Fibroblast of skin of back (primary cell): ENCODE measurements around the gene ANKRD26. TPM values are rescaled to one million over a fixed set of nuclear protein-coding genes. Genes with fewer than 3 reads are reported as not detected.
"Not testable (repeated sequence)": the region's sequence is repeated elsewhere in the genome, so short reads cannot be mapped to it uniquely, and the experiment has no call there.

Source experiments
- DNase-seq: peaks from one replicate; pipeline ENCODE4 v3.0.0-alpha.2; 2013
- polyA plus RNA-seq, 2 experiments: library from polyadenylated mRNA; unstranded; fragments of 120-200 nt; gene quantifications; one replicate each; pipeline ENCODE4 v1.2.1, GENCODE V29; 2013; ENCODE audit not compliant: insufficient read length in 2 of 2

ANKRD26 gene
- polyA plus RNA-seq (2013, experiment 1 of 2; ENCODE audit: insufficient read length), result 5.4 TPM
- polyA plus RNA-seq (2013, experiment 2 of 2; ENCODE audit: insufficient read length), result 5.3 TPM

DNA sequence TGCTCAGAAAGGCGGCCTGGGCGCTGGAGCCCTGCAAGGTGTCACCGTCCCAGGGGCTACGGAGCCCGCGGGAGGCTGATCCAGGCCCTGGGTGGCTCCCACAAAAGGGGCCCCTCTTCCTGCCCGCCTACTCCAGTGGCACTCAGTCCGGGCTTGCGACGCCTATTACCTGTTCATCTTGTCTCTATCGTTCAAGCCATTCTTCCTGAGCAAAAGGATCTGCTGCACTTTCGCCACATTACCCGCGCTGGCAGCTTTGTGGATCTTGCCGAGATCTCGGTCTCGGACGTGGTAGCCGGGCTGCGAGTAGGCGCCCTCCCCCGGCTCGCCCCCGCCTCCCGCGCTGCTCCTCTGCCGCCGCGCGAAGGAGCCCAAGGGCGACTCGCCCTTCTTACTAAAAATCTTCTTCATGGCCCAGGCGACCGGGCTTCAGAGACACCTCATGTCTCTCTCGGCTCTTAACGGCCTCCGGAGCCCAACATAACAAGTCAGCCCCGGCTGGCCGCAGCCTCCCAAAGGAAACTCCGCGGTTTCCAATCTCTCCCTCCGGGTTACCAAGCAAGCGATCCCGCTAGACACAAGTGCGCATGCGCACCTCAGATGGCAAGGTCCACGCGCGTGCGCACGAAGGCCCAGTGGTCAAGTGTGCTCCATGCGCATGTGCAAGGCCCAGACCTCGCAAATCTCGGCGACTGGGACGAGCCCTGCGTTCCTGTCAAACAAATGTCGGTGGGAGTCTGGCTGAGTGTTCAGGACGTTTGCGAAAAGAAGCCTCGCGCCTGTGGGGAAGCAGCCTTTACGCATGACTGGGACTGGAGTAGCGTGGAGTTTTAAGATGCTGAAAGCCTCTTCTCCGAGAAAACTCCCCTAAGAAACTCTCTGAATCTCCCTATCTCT, at the start of gene ANKRD26:
Gene ANKRD26 (minus strand): TSS at position 579 of the 897 bp plus-strand sequence. CDS start 168 bp downstream, at position 411.
- DNase-seq, result peak; percentile 96

GRCh38 chr10:27147701-27148100, 47.4 kb upstream of the ANKRD26 start:
- DNase-seq, result no peak

- DNase-seq, result no peak
These were observed 45.6 kb upstream of the ANKRD26 start for GRCh38 chr10:27145937-27146336.

GRCh38 chr10:27143686-27144085, 43.4 kb upstream of the ANKRD26 start:
- DNase-seq, result no peak

DNA sequence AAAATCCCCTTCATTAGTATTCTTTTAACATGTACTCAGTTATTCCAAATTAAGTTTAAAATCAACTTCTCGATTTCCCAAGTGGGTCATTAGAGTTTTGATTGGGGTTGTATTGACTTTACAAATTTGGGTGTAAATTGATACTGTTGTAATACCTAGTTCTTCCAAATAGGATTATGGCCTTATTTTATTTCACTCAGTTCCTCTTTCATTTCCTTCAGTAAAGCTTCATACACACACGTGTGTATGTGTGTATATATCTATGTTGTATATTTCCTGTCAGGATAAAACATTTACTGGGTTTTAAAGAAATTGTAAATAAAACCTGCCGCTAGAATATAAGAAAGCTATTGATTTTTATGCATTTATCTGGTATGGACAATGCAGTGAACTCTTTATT, 38.0 kb upstream of the ANKRD26 start:
- DNase-seq, result no peak

GRCh38 chr10:27134371-27134770, 34.1 kb upstream of the ANKRD26 start:
- DNase-seq, result no peak

GRCh38 chr10:27108165-27108564, 7.9 kb upstream of the ANKRD26 start:
- DNase-seq, result no peak

DNA sequence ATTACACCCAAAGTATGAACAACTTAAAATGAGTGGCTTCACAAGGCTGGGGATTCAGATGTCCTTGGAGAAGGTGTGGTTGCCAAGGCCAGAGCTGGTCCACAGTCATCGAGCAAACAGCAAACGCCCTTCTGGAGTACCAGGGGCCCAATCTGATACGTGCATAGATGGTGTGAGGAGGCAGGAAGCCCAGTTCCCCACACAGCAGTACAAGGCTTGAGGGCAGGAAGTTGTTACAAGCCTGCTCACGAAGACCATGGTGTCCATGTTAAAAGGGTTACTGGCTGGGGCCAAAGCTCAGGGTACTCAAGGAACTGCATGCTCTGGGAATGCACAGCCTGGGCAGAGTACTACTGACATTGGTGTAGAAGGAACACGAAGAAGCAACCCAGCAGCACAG, 4.6 kb upstream of the ANKRD26 start:
- DNase-seq, result no peak

DNA sequence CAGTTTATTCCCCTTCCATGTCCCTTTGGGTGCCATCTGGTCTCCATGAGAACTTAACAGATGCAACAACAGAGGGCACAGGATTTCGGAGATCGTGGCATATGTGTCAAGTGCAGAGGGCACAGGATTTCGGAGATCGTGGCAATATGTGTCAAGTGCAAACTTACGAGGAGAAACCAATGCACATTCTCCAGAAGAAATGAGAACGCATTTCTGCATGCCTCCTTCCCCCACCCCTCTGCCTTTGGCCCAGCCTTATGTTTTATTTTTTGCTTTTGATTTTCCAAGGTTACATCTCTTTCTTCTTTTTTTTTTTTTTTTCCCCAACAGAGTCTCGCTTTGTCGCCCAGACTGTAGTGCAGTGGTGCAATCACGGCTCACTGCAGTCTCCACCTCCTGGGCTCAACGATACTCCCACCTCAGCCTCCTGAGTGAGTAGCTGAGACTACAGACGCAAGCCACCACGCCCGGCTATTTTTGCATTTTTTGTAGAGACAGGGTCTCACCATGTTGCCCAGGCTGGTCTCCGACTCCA, 586 bp upstream of the ANKRD26 start:
- no peak for DNase-seq

DNA sequence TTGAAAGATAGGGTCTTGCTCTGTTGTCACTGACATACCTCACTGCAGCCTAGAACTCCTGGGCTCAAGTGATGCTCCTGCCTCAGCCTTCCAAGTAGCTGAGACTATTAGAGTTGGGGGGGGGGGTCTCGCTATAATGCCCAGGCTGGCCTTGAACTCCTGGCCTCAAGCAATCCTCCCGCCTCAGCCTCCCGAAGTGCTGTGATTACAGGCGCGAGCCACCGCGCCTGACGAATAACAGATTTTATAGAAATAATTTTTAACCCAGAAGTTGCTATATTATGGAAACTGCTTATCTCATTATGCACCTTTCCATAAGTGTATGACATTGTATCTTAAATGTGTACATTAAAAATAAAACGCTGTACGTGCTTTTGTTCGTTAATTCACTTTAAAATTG, 846 bp downstream of the ANKRD26 start:
- DNase-seq, result no peak

DNA sequence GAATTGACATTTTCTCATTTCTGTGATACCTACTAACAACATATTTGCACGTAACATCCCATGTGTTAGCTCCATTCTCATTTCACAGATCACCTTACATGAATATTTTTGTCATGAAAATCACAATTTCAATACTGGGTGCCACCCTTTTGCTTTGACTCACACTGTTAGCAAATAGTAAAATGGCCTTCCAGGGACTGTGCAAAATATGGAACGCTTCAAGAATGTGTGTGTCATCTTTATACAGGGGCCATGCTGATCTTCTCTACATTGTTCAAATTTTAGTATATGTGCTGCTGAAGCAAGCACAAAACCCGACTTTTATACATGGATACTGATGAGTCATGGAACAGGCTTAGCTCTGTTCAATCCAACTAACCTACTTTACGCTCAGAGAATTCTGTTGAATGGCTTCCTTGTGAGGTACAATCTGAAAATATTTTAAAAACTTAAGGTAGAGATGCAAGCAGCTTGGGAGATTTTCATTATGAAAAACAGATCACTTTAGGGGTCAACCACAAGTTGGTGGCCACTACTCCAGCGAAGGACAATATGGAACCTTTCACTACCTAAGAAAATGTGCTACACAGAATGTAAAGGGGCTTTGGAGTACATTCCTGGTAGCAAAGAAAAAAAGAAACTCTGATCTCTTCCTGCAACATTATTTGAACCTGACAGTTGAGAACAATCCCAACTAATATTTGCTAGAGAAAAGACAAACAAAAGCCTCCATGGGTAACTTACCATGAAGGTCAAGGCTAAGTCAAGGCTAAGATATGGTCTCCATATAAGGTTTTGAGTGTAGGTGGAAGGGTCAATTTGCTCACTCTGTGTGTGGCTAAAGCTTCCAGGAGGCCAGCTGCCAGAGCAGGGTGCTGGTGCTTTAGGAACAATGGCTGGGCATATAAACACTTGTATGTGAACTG, 11.9 kb downstream of the ANKRD26 start:
- no peak for DNase-seq

DNA sequence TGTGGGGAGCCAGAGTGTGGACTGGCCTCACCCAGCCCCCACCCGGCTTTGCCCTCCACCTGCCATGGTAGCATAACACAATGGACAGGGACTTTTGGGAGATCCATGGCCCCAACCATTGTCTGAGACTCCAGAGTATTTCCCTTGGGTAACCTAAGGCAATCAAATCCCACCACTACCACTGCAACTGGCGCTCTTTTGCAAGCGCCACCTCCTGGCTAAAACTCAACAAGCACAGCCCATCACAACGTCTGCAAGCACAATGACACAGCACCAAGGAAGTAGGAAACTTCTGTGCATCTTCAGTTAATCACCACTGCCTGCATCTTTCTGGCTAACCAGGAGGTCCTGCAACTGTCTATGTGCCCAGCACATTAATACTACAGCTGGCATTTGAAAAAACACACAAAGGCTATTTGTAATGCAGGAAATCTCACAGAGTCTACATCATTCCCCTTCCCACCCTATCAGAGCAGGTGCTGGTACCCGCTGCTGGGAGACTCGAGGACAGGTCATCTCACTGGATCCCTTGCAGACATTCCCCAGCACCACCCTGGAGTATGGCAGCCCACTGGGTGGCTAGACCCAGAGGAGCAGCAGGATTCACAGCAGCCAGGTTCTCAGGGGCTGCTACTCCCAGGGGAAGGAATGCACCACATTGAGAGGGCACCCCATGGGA, 27.7 kb downstream of the ANKRD26 start:
- DNase-seq, result no peak

DNA sequence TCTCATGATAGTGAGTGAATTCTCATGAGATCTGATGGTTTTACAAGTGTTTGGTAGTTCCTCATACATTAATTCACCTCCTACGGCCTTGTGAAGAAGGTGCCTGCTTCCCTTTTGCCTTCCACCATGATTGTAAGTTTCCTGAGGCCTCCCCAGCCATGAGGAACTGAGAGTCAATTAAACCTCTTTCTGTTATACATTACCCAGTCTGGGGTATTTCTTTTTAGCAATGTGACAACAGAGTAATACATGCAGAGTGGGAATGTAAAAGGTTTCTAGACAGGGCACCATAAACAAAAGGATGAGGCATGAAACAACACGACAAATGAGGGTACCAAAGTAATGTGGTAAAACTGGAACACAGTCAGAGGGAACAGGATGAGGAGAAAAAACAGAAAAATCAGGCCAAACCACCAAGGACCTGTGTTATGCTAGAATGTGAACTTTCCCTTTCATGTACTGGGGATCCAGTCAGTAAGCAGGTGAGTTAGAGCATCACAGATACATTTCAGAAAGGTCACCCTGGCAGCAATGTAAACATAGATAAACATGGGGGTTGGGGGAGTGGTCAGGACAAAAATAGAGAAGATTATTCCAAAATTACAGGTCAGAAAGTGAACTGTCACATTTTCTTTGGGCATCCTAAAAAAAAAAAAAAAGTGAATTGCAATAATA, 31.9 kb downstream of the ANKRD26 start:
- no peak for DNase-seq

DNA sequence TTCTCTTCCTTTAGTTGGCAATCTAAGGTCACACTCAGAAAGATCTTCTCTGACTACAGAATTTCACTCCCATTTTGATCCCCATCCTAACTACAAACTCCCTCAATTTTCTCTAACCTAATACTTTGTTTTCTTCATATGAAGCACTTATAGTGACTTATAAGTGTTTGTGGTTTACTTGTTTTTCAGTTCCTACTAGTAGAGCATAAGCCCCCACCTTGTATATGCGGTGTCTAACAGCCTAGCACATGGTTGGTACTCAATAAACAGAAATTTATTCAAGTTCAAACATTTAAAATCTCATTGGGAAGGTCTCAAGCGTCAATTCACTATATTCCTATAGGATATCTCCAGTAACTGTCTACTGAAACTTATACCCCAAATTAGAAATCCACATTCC, 35.2 kb downstream of the ANKRD26 start:
- no peak for DNase-seq

DNA sequence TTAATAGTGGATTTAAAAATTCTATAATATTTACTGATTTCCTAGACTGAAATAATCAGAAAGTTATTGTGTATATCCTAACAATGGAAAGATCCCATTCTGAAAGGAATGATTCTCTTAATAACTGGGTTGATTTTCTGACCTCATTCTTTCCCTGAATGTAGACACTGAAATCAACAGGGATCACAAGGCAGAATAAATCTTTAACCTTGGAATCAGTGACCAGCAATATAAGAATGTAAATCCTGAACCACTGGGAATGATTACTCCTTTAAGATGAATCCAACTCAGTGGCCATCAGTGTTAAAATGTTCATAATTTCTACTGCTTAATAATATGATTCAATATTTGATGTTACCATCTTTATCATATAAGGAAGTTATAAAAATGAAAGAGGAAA, 47.6 kb downstream of the ANKRD26 start:
- DNase-seq, result no peak

- not testable (repeated sequence) for DNase-seq
These were observed 55.0 kb downstream of the ANKRD26 start for GRCh38 chr10:27045247-27045646.

- peak; percentile 19 for DNase-seq
These were observed 59.1 kb downstream of the ANKRD26 start for GRCh38 chr10:27041196-27041595.

- no peak for DNase-seq
These were observed 62.1 kb downstream of the ANKRD26 start for GRCh38 chr10:27038168-27038567.

- DNase-seq, result no peak
These were observed 65.1 kb downstream of the ANKRD26 start for GRCh38 chr10:27035163-27035562.

- no peak for DNase-seq
These were observed 70.2 kb downstream of the ANKRD26 start for GRCh38 chr10:27030060-27030459.

- DNase-seq, result no peak
These were observed 78.2 kb downstream of the ANKRD26 start for GRCh38 chr10:27022048-27022447.

DNA sequence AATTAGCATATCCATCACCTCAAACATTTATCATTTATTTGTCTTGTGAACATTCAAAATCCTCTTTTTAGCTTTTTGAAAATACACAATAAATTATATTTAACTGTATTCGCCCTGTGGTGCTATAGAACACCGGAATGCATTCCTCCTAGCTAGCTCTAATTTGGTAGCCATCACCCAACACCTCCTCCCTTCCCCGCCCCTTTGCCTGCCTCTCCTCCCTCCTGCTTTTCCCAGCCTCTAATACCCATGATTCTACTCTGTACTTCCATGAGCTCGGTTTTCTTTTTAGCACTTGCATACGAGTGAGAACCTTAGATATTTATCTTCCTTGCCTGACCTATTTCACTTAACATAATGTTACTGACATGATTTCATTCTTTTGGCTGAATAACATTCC, 80.1 kb downstream of the ANKRD26 start:
- DNase-seq, result no peak
